ENCODE data around the gene SPAG16.

DNA sequence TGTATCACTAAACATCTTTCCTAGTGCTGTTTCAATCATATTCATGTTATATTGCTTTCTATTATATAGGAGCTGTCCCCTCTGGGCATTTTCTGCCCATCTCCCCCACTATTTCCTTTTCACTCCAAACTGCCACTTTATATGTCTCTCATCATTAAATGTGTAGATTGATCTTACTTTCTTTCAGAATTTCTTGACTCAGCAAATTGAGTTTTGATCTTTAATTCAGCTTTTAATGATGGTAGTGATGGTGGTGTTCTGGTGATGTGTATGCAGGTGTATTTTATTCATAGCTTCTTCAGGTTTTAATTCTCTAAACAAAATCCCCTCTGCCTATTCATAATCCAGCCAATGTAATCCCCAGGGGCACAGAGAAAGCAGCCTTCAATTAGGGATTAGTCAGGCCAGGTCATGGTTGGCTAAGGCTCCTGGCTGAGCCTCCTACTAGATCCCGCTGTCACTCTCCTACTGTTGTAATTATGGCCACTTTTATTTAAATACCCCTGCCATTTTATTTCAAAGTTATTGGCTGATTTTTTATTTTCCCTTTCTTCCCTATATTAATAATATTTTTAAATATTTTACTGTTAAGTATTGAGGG lies 325.4 kb downstream of the SPAG16 start:
- no peak for TF ChIP-seq EZH2 (IDR thresholded peaks at IDR 0.05; ENCODE audit: low read depth)
- TF ChIP-seq, protein P1, sequence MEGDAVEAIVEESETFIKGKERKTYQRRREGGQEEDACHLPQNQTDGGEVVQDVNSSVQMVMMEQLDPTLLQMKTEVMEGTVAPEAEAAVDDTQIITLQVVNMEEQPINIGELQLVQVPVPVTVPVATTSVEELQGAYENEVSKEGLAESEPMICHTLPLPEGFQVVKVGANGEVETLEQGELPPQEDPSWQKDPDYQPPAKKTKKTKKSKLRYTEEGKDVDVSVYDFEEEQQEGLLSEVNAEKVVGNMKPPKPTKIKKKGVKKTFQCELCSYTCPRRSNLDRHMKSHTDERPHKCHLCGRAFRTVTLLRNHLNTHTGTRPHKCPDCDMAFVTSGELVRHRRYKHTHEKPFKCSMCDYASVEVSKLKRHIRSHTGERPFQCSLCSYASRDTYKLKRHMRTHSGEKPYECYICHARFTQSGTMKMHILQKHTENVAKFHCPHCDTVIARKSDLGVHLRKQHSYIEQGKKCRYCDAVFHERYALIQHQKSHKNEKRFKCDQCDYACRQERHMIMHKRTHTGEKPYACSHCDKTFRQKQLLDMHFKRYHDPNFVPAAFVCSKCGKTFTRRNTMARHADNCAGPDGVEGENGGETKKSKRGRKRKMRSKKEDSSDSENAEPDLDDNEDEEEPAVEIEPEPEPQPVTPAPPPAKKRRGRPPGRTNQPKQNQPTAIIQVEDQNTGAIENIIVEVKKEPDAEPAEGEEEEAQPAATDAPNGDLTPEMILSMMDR (conservative IDR thresholded peaks at IDR 0.05), result no peak

Measured in PC-9 (cell line).